ENCODE measurements around the gene WDFY3. TPM values are rescaled to one million over a fixed set of nuclear protein-coding genes. Genes with fewer than 3 reads are reported as not detected.

The WDFY3 gene
- 43.0 and 48.6 TPM in 2 replicates for total RNA-seq

GRCh38 chr4:84966382-84967242, at the start of gene WDFY3:
WDFY3 (minus strand) TSS chr4:84966690; CDS start chr4:84860591, 106,099 bp downstream.

